ENCODE data around the gene CIT. TPM values are rescaled to one million over a fixed set of nuclear protein-coding genes. Genes with fewer than 3 reads are reported as not detected.
"Not testable (repeated sequence)": the region's sequence is repeated elsewhere in the genome, so short reads cannot be mapped to it uniquely, and the experiment has no call there.

The CIT gene
- polyA plus RNA-seq, 3 donors: 0.03 TPM; not detected in 2

GRCh38 chr12:119657001-119657400 is 220.1 kb downstream of the CIT start:
- not testable (repeated sequence) for H3K4me3 ChIP-seq (replicated peaks in 1 of 3; ENCODE audit: low read depth in 2 of 3, low read length in 3 of 3); H2AFZ ChIP-seq (ENCODE audit: insufficient read depth, low read depth, low read length, poor library complexity, severe bottlenecking); H3K4me3 Mint-ChIP-seq; H3K4me1 Mint-ChIP-seq; H3K4me2 ChIP-seq (replicated peaks; ENCODE audit: extremely low read depth, low read length, poor library complexity, severe bottlenecking); H3K27me3 Mint-ChIP-seq (ENCODE audit: low read depth in 3 of 3); DNase-seq; H3K36me3 Mint-ChIP-seq; H3K27me3 ChIP-seq (ENCODE audit: control insufficient read depth in 2 of 2, insufficient read depth in 2 of 2, low read length in 2 of 2); H3K79me2 ChIP-seq (ENCODE audit: insufficient read depth, low read length); H3K36me3 ChIP-seq (replicated peaks in 1 of 2; ENCODE audit: control insufficient read depth in 1 of 2, insufficient read depth in 2 of 2, low read length in 2 of 2); H4K20me1 ChIP-seq (ENCODE audit: insufficient read depth, low read length); H3K27ac Mint-ChIP-seq; H3K9ac ChIP-seq (ENCODE audit: insufficient read depth, low read length, poor library complexity, severe bottlenecking); H3K27ac ChIP-seq (ENCODE audit: low read depth in 1 of 2, low read length in 2 of 2)
- Histone ChIP-seq H3K4me1 (ENCODE audit: control insufficient read depth in 1 of 2, insufficient read depth in 2 of 2, low read length in 2 of 2) (peaks cover 9 to 11% of the 10 kb centered on the region in 2 donors), H3K9me3 (replicated peaks in 1 of 2; ENCODE audit: control insufficient read depth in 1 of 2, insufficient read depth in 1 of 2, low read length in 2 of 2) (peaks cover 7 to 12% of the 10 kb centered on the region in 2 donors)
- WGBS (ENCODE audit: insufficient coverage): 86% methylated on average over 2 of the region's 2 CpGs
- intact Hi-C loops (cut with micrococcal nuclease): loop anchor here in 1 of 2 donors (2.0 kb wide), 1 partner anchor 14 kb away; no protein-coding TSS in a partner anchor
- H3K9me3 Mint-ChIP-seq: peaks cover 2 to 22% (median 16%) of the 10 kb centered on the region in 7 donors

DNA sequence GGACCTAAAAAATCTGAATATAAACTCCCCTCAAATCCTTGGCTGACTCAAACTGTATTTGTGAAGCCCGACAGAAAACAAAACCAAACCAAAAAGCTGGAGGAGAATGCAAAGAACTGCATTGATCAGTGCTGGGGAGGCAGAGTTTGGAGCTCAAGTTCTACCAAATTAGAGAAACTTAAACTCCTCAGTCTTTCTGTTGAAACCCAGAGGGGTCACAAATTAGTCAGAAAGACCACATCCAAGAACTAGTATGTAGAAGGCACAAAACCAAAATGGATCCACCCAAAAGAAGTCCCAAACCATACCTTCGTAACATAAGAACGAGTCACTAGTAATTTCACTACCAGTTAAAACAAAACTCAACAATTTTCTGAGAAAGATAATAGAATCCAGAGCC is 224.5 kb downstream of the CIT start:
- Histone ChIP-seq H3K27me3 (ENCODE audit: control insufficient read depth in 2 of 2, insufficient read depth in 2 of 2, low read length in 2 of 2) (no peaks in the 10 kb centered on the region), H3K36me3 (replicated peaks in 1 of 2; ENCODE audit: control insufficient read depth in 1 of 2, insufficient read depth in 2 of 2, low read length in 2 of 2) (no peaks in the 10 kb centered on the region), H3K79me2 (ENCODE audit: insufficient read depth, low read length) (no peaks in the 10 kb centered on the region), H3K4me3 (replicated peaks in 1 of 3; ENCODE audit: low read depth in 2 of 3, low read length in 3 of 3) (no peak overlapping the region), H3K9ac (ENCODE audit: insufficient read depth, low read length, poor library complexity, severe bottlenecking) (no peak overlapping the region), H2AFZ (ENCODE audit: insufficient read depth, low read depth, low read length, poor library complexity, severe bottlenecking) (no peak overlapping the region), H3K4me2 (replicated peaks; ENCODE audit: extremely low read depth, low read length, poor library complexity, severe bottlenecking) (no peak overlapping the region), H3K9me3 (replicated peaks in 1 of 2; ENCODE audit: control insufficient read depth in 1 of 2, insufficient read depth in 1 of 2, low read length in 2 of 2) (peaks cover 7 to 12% of the 10 kb centered on the region in 2 donors), H4K20me1 (ENCODE audit: insufficient read depth, low read length) (no peaks in the 10 kb centered on the region), H3K4me1 (ENCODE audit: control insufficient read depth in 1 of 2, insufficient read depth in 2 of 2, low read length in 2 of 2) (no peaks in the 10 kb centered on the region), H3K27ac (ENCODE audit: low read depth in 1 of 2, low read length in 2 of 2) (no peak overlapping the region)
- Mint-ChIP-seq H3K36me3 (no peaks in the 10 kb centered on the region), H3K27ac (no peak overlapping the region), H3K9me3 (peaks cover 2 to 22% (median 16%) of the 10 kb centered on the region in 7 donors), H3K4me3 (no peak overlapping the region), H3K4me1 (peaks cover 2% of the 10 kb centered on the region), H3K27me3 (ENCODE audit: low read depth in 3 of 3) (peaks cover 0 to 3% (median 0%) of the 10 kb centered on the region in 3 donors)
- no peak for TF ChIP-seq CTCF (IDR thresholded peaks at IDR 0.05)
- DNase-seq: no peak
- intact Hi-C loops (cut with micrococcal nuclease): no loop called here
- WGBS (ENCODE audit: insufficient coverage): no CpG with 5 or more reads among the region's 3 CpGs
